Skeletal muscle satellite cell (primary cell): ENCODE data around the gene RNF14. TPM values are rescaled to one million over a fixed set of nuclear protein-coding genes. Genes with fewer than 3 reads are reported as not detected.
"Not testable (repeated sequence)": the region's sequence is repeated elsewhere in the genome, so short reads cannot be mapped to it uniquely, and the experiment has no call there.

Experiments used
- H3K27me3 ChIP-seq: 2 replicates; pipeline ENCODE4 v1.7.0; 2013; ENCODE audit warnings: low read length; ENCODE audit not compliant: control insufficient read depth, insufficient read depth
- H3K36me3 ChIP-seq: 2 replicates; pipeline ENCODE4 v1.7.0; 2013; ENCODE audit warnings: mild to moderate bottlenecking, control low read depth, low read length; ENCODE audit not compliant: insufficient read depth
- H3K4me1 ChIP-seq: 2 replicates; pipeline ENCODE4 v1.7.0; 2013; ENCODE audit warnings: low read length; ENCODE audit not compliant: control insufficient read depth, insufficient read depth
- H3K4me2 ChIP-seq: 2 replicates; pipeline ENCODE4 v1.7.0; 2013; ENCODE audit warnings: mild to moderate bottlenecking, low read length
- H3K4me3 ChIP-seq: 2 replicates; pipeline ENCODE4 v1.7.0; 2013; ENCODE audit warnings: low read length
- H3K9ac ChIP-seq: 2 replicates; pipeline ENCODE4 v1.7.0; 2013; ENCODE audit warnings: mild to moderate bottlenecking, low read depth, low read length, moderate library complexity
- H3K9me3 ChIP-seq: replicated peaks from 2 replicates; pipeline ENCODE4 v1.7.0; 2013; ENCODE audit warnings: mild to moderate bottlenecking, control low read depth, low read length
- total RNA-seq: library from RNA; depleted of rRNA; stranded (reverse); fragments of >200 nt; gene quantifications from 2 replicates; pipeline ENCODE4 v1.2.3, GENCODE V29; 2012; rRNA removed

The RNF14 gene
- 58.8 and 79.7 TPM in 2 replicates for total RNA-seq

- H3K4me1 ChIP-seq, result peaks cover 29% of the 10 kb centered on the region
Observed at GRCh38 chr5:141968914-141969608, at the start of gene RNF14. TSS of gene RNF14 (plus strand) at chr5:141969105. CDS start at chr5:141973589, 4,484 bp downstream.

GRCh38 chr5:141919218-141920119 lies 49.4 kb upstream of the RNF14 start:
- H3K4me2 ChIP-seq, result no peak overlapping the region
- no peaks in the 10 kb centered on the region for H3K9me3 ChIP-seq
- no peak overlapping the region for H3K9ac ChIP-seq
- H3K36me3 ChIP-seq, result no peaks in the 10 kb centered on the region
- no peak overlapping the region for H3K4me3 ChIP-seq
- peaks cover 33% of the 10 kb centered on the region for H3K27me3 ChIP-seq
- peaks cover 13% of the 10 kb centered on the region for H3K4me1 ChIP-seq

More at GRCh38 chr5:141968914-141969608, at the start of gene RNF14:
- Histone ChIP-seq H3K9ac (peak within 1 kb of the TSS; percentile 99), H3K9me3 (no peaks in the 10 kb centered on the region), H3K27me3 (no peaks in the 10 kb centered on the region), H3K4me2 (peak within 1 kb of the TSS; percentile 100), H3K4me3 (peak within 1 kb of the TSS; percentile 88), H3K36me3 (peaks cover 4% of the 10 kb centered on the region)

GRCh38 chr5:141920771-141921170 lies 48.1 kb upstream of the RNF14 start:
- peaks cover 22% of the 10 kb centered on the region for H3K27me3 ChIP-seq
- no peak overlapping the region for H3K4me3 ChIP-seq

GRCh38 chr5:141922827-141923447 lies 46.0 kb upstream of the RNF14 start:
- Histone ChIP-seq H3K4me1 (peaks cover 13% of the 10 kb centered on the region), H3K4me2 (peak overlapping the region; percentile 98), H3K9ac (peak overlapping the region; percentile 95), H3K36me3 (peaks cover 24% of the 10 kb centered on the region), H3K4me3 (peak overlapping the region; percentile 80)
- H3K27me3 ChIP-seq, H3K9me3 ChIP-seq: not testable (repeated sequence)

More at GRCh38 chr5:141920771-141921170, 48.1 kb upstream of the RNF14 start:
- Histone ChIP-seq H3K9me3 (no peaks in the 10 kb centered on the region), H3K36me3 (peaks cover 5% of the 10 kb centered on the region), H3K4me1 (peaks cover 13% of the 10 kb centered on the region), H3K9ac (no peak overlapping the region), H3K4me2 (no peak overlapping the region)

- peak within 1 kb of the TSS; percentile 95 for H3K9ac ChIP-seq
- H3K9me3 ChIP-seq, result no peaks in the 10 kb centered on the region
- H3K4me2 ChIP-seq, result peak within 1 kb of the TSS; percentile 98
- no peaks in the 10 kb centered on the region for H3K27me3 ChIP-seq
- H3K36me3 ChIP-seq, result peaks cover 30% of the 10 kb centered on the region
- peak within 1 kb of the TSS; percentile 80 for H3K4me3 ChIP-seq
- peaks cover 13% of the 10 kb centered on the region for H3K4me1 ChIP-seq
Observed at GRCh38 chr5:141923448-141924313, 45.2 kb upstream of the RNF14 start, which contains the start of gene DELE1. TSS of gene DELE1 (plus strand) at chr5:141923871. CDS start at chr5:141923942, 71 bp downstream.

GRCh38 chr5:141926434-141926833 lies 42.5 kb upstream of the RNF14 start:
- H3K36me3 ChIP-seq, result peaks cover 56% of the 10 kb centered on the region
- H3K4me1 ChIP-seq, result peaks cover 13% of the 10 kb centered on the region
- no peak overlapping the region for H3K4me3 ChIP-seq
- H3K27me3 ChIP-seq, result no peaks in the 10 kb centered on the region
- H3K9ac ChIP-seq, result no peak overlapping the region
- H3K4me2 ChIP-seq, result no peak overlapping the region
- no peaks in the 10 kb centered on the region for H3K9me3 ChIP-seq

- no peak overlapping the region for H3K4me3 ChIP-seq
- no peaks in the 10 kb centered on the region for H3K27me3 ChIP-seq
- H3K9me3 ChIP-seq, result no peaks in the 10 kb centered on the region
- no peak overlapping the region for H3K4me2 ChIP-seq
- peaks cover 70% of the 10 kb centered on the region for H3K36me3 ChIP-seq
- H3K4me1 ChIP-seq, result peaks cover 8% of the 10 kb centered on the region
- no peak overlapping the region for H3K9ac ChIP-seq
Observed at GRCh38 chr5:141928051-141928450, 40.9 kb upstream of the RNF14 start.

- Histone ChIP-seq H3K36me3 (peaks cover 85% of the 10 kb centered on the region), H3K4me2 (no peak overlapping the region), H3K27me3 (no peaks in the 10 kb centered on the region), H3K9ac (no peak overlapping the region), H3K4me3 (no peak overlapping the region), H3K4me1 (no peaks in the 10 kb centered on the region), H3K9me3 (no peaks in the 10 kb centered on the region)
Observed at GRCh38 chr5:141929398-141930058, 39.4 kb upstream of the RNF14 start.

GRCh38 chr5:141931694-141932093 lies 37.2 kb upstream of the RNF14 start:
- no peaks in the 10 kb centered on the region for H3K9me3 ChIP-seq
- H3K27me3 ChIP-seq, result no peaks in the 10 kb centered on the region
- peaks cover 90% of the 10 kb centered on the region for H3K36me3 ChIP-seq
- H3K4me2 ChIP-seq, result no peak overlapping the region
- no peak overlapping the region for H3K4me3 ChIP-seq
- no peak overlapping the region for H3K9ac ChIP-seq
- H3K4me1 ChIP-seq, result no peaks in the 10 kb centered on the region

- Histone ChIP-seq H3K4me3 (no peak overlapping the region), H3K4me1 (no peaks in the 10 kb centered on the region), H3K9me3 (no peaks in the 10 kb centered on the region), H3K4me2 (no peak overlapping the region), H3K9ac (no peak overlapping the region), H3K27me3 (no peaks in the 10 kb centered on the region), H3K36me3 (peaks cover 88% of the 10 kb centered on the region)
Observed at GRCh38 chr5:141933151-141933550, 35.8 kb upstream of the RNF14 start.
